Activated CD4-positive, alpha-beta T cell treated with anti-CD3 and anti-CD28 coated beads for 36 hours (primary cell): Measurements from ENCODE around the gene NEK7. TPM values are rescaled to one million over a fixed set of nuclear protein-coding genes. Genes with fewer than 3 reads are reported as not detected.
"Not testable (repeated sequence)": the region's sequence is repeated elsewhere in the genome, so short reads cannot be mapped to it uniquely, and the experiment has no call there.

Experiments
- ATAC-seq: fragments of 200-7000 bp; cut with Tn5 transposase; one replicate; pipeline ENCODE4 v1.10.0; 2021; ENCODE audit warnings: mild to moderate bottlenecking, moderate library complexity
- CTCF ChIA-PET: fragments of 350-600 bp; sonication (Branson Sonifier 250); formaldehyde crosslinking; loops from one replicate; lab custom pipeline; 2021; ENCODE audit warnings: antibody characterized with exemption; lab: Charles Lee
- POLR2A ChIA-PET: fragments of 350-600 bp; sonication (Branson Sonifier 250); formaldehyde crosslinking; loops from one replicate; lab custom pipeline; 2021; ENCODE audit warnings: antibody characterized with exemption, inconsistent platforms; lab: Charles Lee
- DNase-seq: peaks from one replicate; pipeline ENCODE4 v3.0.0-alpha.2; 2020
- H3K27ac Mint-ChIP-seq: one replicate; pipeline ENCODE4 v1.8.0; 2021; ENCODE audit warnings: mixed read lengths
- H3K27me3 Mint-ChIP-seq: one replicate; pipeline ENCODE4 v1.8.0; 2021; ENCODE audit warnings: mixed read lengths
- H3K36me3 Mint-ChIP-seq: one replicate; pipeline ENCODE4 v1.8.0; 2021; ENCODE audit warnings: low read depth, mixed read lengths
- H3K4me1 Mint-ChIP-seq: one replicate; pipeline ENCODE4 v1.8.0; 2021; ENCODE audit warnings: mixed read lengths
- H3K4me3 Mint-ChIP-seq: one replicate; pipeline ENCODE4 v1.8.0; 2021; ENCODE audit warnings: mild to moderate bottlenecking, moderate library complexity, mixed read lengths
- H3K9me3 Mint-ChIP-seq: one replicate; pipeline ENCODE4 v1.8.0; 2021; ENCODE audit warnings: low read depth, mixed read lengths
- intact Hi-C, 2 experiments: fragments of 100-400 bp; cut with DNase I in 1 of 2; cut with micrococcal nuclease in 1 of 2; formaldehyde crosslinking; loops; one replicate each; pipeline versions ENCODE4 v1.14.2 to v1.15.1; 2022 to 2024; cut with DNase I, micrococcal nuclease
- total RNA-seq, 2 experiments: library from RNA; stranded (reverse); gene quantifications; one replicate each; pipeline ENCODE4 v1.2.3, GENCODE V29; 2021

The NEK7 gene
- total RNA-seq, 2 experiments from 2014 or later = 46.9 to 49.0 TPM

DNA sequence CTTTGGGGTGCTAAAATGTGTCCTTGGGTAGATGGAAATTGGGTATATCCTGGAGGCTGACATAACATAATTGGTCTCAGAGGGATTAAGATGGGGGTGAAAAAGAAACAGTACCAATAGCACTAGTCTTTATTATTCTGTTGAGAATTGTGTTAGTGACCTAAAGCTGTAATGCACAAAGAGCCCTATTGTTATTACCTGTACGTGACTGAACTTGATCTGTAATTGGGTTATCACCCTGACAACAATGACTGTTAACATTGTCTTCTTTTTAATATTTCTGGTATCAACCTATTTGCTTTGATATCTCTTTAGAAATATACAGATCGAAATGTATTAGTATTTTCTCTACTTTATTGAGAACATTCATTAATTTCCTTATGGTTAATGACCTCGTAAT, 147.6 kb downstream of the NEK7 start:
- ATAC-seq = no peak
- POLR2A ChIA-PET = no interaction called here
- H3K36me3 Mint-ChIP-seq = peaks cover 21% of the 10 kb centered on the region
- DNase-seq = no peak
- no peaks in the 10 kb centered on the region for H3K27me3 Mint-ChIP-seq
- no peak overlapping the region for H3K4me3 Mint-ChIP-seq
- no peaks in the 10 kb centered on the region for H3K4me1 Mint-ChIP-seq
- H3K27ac Mint-ChIP-seq = no peak overlapping the region
- CTCF ChIA-PET = interaction anchor here (0.6 kb wide), 1 partner anchor 50 kb away, joined by 3 read pairs; no protein-coding TSS in a partner anchor
- H3K9me3 Mint-ChIP-seq = peaks cover 6% of the 10 kb centered on the region
- intact Hi-C loops = no loop called here

GRCh38 chr1:198314817-198315216, 158.0 kb downstream of the NEK7 start:
- H3K27ac Mint-ChIP-seq, POLR2A ChIA-PET, ATAC-seq, H3K27me3 Mint-ChIP-seq, intact Hi-C loops, H3K4me1 Mint-ChIP-seq, H3K4me3 Mint-ChIP-seq, H3K9me3 Mint-ChIP-seq, DNase-seq: not testable (repeated sequence)
- H3K36me3 Mint-ChIP-seq = peaks cover 34% of the 10 kb centered on the region
- CTCF ChIA-PET = interaction anchor here (0.6 kb wide), 1 partner anchor 669 kb away, joined by 3 read pairs; no protein-coding TSS in a partner anchor

GRCh38 chr1:198315331-198315730, 158.5 kb downstream of the NEK7 start:
- ATAC-seq, DNase-seq, H3K4me3 Mint-ChIP-seq, H3K4me1 Mint-ChIP-seq, H3K9me3 Mint-ChIP-seq, H3K27ac Mint-ChIP-seq, POLR2A ChIA-PET, H3K27me3 Mint-ChIP-seq, intact Hi-C loops: not testable (repeated sequence)
- peaks cover 29% of the 10 kb centered on the region for H3K36me3 Mint-ChIP-seq
- CTCF ChIA-PET = interaction anchor here (0.6 kb wide), 1 partner anchor 668 kb away, joined by 3 read pairs; no protein-coding TSS in a partner anchor

DNA sequence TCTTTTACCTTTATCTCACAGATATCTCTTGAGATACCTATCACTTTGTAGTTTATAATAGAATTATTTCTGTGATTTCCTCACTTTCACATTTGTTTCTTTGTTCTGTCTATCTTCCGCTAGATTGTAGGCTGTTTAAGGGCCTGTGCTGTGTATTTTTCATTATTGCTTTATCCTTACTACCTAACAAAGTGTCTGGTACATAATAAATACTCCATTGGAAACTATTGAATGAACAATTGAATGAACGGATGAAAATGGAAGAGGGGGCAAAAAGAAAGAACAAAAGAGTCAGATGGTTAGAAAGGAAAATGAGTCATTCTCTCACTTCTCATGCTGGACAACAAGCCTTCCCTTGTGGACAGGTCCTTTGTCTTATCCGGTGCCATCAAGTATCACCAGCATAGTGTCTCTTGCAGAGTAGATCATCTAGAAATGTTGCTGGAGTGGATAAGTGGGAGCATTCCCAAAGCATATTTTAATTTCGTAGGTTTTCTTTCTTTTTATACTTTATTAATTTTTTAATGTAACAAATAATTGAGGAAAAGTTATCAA, 159.8 kb downstream of the NEK7 start:
- no peak for ATAC-seq
- intact Hi-C loops = no loop called here
- ChIA-PET POLR2A (no interaction called here), CTCF (no interaction called here)
- Mint-ChIP-seq H3K27ac (no peak overlapping the region), H3K36me3 (peaks cover 31% of the 10 kb centered on the region), H3K27me3 (no peaks in the 10 kb centered on the region), H3K4me1 (peaks cover 3% of the 10 kb centered on the region), H3K4me3 (no peak overlapping the region), H3K9me3 (peaks cover 2% of the 10 kb centered on the region)
- no peak for DNase-seq

- H3K9me3 Mint-ChIP-seq = no peaks in the 10 kb centered on the region
- ATAC-seq (peak; percentile 26), DNase-seq (no peak)
- peaks cover 25% of the 10 kb centered on the region for H3K36me3 Mint-ChIP-seq
- peak overlapping the region; percentile 38 for H3K27ac Mint-ChIP-seq
- peaks cover 3% of the 10 kb centered on the region for H3K4me1 Mint-ChIP-seq
- POLR2A ChIA-PET = no interaction called here
- CTCF ChIA-PET = no interaction called here
- H3K27me3 Mint-ChIP-seq = no peaks in the 10 kb centered on the region
- intact Hi-C loops = no loop called here
- H3K4me3 Mint-ChIP-seq = no peak overlapping the region
Observed at GRCh38 chr1:198318085-198318484, 161.3 kb downstream of the NEK7 start.

GRCh38 chr1:198320759-198321158, 164.0 kb downstream of the NEK7 start:
- peaks cover 13% of the 10 kb centered on the region for H3K36me3 Mint-ChIP-seq
- DNase-seq (no peak), ATAC-seq (no peak)
- no peaks in the 10 kb centered on the region for H3K27me3 Mint-ChIP-seq
- intact Hi-C loops = no loop called here
- H3K4me3 Mint-ChIP-seq = no peak overlapping the region
- H3K4me1 Mint-ChIP-seq = peaks cover 2% of the 10 kb centered on the region
- no peak overlapping the region for H3K27ac Mint-ChIP-seq
- H3K9me3 Mint-ChIP-seq = no peaks in the 10 kb centered on the region
- POLR2A ChIA-PET = no interaction called here
- CTCF ChIA-PET = no interaction called here

- POLR2A ChIA-PET = no interaction called here
- ATAC-seq (no peak), DNase-seq (no peak)
- Mint-ChIP-seq H3K4me3 (no peak overlapping the region), H3K27ac (no peak overlapping the region), H3K36me3 (peaks cover 1% of the 10 kb centered on the region), H3K4me1 (peaks cover 2% of the 10 kb centered on the region), H3K27me3 (no peaks in the 10 kb centered on the region), H3K9me3 (no peaks in the 10 kb centered on the region)
- intact Hi-C loops = no loop called here
- CTCF ChIA-PET = no interaction called here
Observed at GRCh38 chr1:198326232-198326631, 169.4 kb downstream of the NEK7 start.

DNA sequence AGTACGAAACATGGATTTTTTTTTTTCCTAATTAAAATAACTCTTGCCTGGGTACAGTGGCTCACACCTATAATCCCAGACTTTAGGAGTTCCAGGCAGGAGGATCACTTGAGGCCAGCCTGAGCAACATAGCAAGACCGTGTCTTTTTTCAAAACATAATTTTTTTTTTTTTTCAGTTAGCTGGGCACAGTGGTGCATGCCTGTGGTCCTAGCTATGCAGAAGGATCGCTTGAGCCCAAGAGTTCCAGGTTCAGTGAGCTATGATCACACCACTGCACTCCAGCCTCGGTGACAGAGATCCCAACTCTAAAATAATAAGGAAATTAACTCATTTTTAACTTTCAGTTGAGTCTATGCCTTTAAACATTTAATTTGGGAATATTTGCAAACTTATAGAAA, 170.1 kb downstream of the NEK7 start:
- Mint-ChIP-seq H3K4me3 (no peak overlapping the region), H3K9me3 (no peaks in the 10 kb centered on the region), H3K27me3 (no peaks in the 10 kb centered on the region), H3K4me1 (peaks cover 2% of the 10 kb centered on the region), H3K36me3 (no peaks in the 10 kb centered on the region), H3K27ac (no peak overlapping the region)
- POLR2A ChIA-PET = no interaction called here
- no peak for DNase-seq
- intact Hi-C loops = no loop called here
- no peak for ATAC-seq
- CTCF ChIA-PET = no interaction called here

- CTCF ChIA-PET = no interaction called here
- Mint-ChIP-seq H3K4me3 (no peak overlapping the region), H3K27ac (no peak overlapping the region), H3K4me1 (peaks cover 2% of the 10 kb centered on the region), H3K9me3 (no peaks in the 10 kb centered on the region), H3K36me3 (no peaks in the 10 kb centered on the region), H3K27me3 (no peaks in the 10 kb centered on the region)
- ATAC-seq = no peak
- DNase-seq = no peak
- POLR2A ChIA-PET = no interaction called here
- intact Hi-C loops = no loop called here
Observed at GRCh38 chr1:198328458-198329032, 171.7 kb downstream of the NEK7 start.

DNA sequence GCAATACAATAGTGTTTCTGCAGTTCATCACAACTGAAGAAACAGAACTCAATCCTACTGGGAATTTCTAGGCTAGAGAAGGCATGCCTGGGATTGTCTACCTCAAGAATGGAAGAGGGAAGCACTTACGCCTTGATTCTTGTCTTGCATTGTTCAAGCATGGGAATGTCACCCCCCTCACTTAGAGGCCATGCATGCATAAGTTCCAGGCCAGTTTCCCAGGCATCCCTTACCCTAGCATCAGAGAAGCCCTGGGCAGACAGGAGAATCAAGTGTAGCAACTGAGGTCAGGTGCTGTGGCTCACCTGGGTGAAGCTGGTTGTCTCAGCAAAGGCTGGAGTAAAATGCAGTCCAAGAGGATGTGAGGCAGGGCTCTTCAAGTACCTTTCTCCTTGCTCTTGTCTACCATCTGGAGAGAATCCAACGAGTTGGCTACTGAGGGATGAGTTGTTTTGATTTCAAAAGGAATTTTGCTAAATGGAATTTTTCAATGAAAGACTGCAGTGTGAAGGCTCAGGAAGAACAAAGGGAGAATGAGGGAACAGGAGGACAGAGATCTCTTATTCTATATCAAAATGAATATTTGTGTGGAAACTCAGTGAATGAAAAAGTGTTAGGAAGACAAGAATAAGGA, 174.3 kb downstream of the NEK7 start:
- no peaks in the 10 kb centered on the region for H3K9me3 Mint-ChIP-seq
- no peaks in the 10 kb centered on the region for H3K4me1 Mint-ChIP-seq
- intact Hi-C loops = no loop called here
- no peak overlapping the region for H3K27ac Mint-ChIP-seq
- ChIA-PET POLR2A (no interaction called here), CTCF (no interaction called here)
- DNase-seq (no peak), ATAC-seq (no peak)
- no peaks in the 10 kb centered on the region for H3K27me3 Mint-ChIP-seq
- no peaks in the 10 kb centered on the region for H3K36me3 Mint-ChIP-seq
- H3K4me3 Mint-ChIP-seq = no peak overlapping the region

DNA sequence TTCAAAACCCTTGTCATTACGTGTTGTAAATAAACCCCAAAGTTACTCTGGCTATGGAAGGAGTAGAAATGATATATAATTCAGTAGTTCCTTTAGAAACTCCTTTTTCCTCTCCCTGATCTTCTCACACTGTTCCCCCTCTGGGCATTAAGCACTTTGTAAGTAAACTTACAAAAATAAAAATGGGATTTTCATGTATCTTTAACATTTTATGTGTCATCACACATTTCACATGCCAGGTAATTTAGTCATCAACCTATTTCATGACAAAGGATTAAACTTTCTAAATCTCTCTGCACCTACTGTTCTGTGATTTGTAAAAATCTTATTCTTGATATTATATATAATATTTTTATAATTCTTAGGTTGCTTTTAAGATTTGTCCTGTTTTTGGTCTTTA, 176.9 kb downstream of the NEK7 start:
- Mint-ChIP-seq H3K9me3 (no peaks in the 10 kb centered on the region), H3K27me3 (no peaks in the 10 kb centered on the region), H3K36me3 (no peaks in the 10 kb centered on the region), H3K27ac (no peak overlapping the region), H3K4me1 (no peaks in the 10 kb centered on the region), H3K4me3 (no peak overlapping the region)
- POLR2A ChIA-PET = no interaction called here
- no peak for ATAC-seq
- intact Hi-C loops = no loop called here
- DNase-seq = no peak
- CTCF ChIA-PET = no interaction called here

GRCh38 chr1:198335663-198336062, 178.9 kb downstream of the NEK7 start:
- no peak overlapping the region for H3K4me3 Mint-ChIP-seq
- intact Hi-C loops = no loop called here
- ChIA-PET CTCF (no interaction called here), POLR2A (no interaction called here)
- DNase-seq (no peak), ATAC-seq (no peak)
- H3K9me3 Mint-ChIP-seq = no peaks in the 10 kb centered on the region
- H3K4me1 Mint-ChIP-seq = no peaks in the 10 kb centered on the region
- H3K36me3 Mint-ChIP-seq = no peaks in the 10 kb centered on the region
- H3K27ac Mint-ChIP-seq = no peak overlapping the region
- H3K27me3 Mint-ChIP-seq = no peaks in the 10 kb centered on the region
